GM10847 (cell line): Measurements from ENCODE around the gene TRAF1.

ENCODE experiments used
- POLR2A ChIP-seq: IDR thresholded peaks from 2 replicates; pipeline ENCODE4 v1.6.1; 2011; ENCODE audit not compliant: insufficient read length; ENCODE audit errors: extremely low read depth

TRAF1 gene, protein sequence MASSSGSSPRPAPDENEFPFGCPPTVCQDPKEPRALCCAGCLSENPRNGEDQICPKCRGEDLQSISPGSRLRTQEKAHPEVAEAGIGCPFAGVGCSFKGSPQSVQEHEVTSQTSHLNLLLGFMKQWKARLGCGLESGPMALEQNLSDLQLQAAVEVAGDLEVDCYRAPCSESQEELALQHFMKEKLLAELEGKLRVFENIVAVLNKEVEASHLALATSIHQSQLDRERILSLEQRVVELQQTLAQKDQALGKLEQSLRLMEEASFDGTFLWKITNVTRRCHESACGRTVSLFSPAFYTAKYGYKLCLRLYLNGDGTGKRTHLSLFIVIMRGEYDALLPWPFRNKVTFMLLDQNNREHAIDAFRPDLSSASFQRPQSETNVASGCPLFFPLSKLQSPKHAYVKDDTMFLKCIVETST

DNA sequence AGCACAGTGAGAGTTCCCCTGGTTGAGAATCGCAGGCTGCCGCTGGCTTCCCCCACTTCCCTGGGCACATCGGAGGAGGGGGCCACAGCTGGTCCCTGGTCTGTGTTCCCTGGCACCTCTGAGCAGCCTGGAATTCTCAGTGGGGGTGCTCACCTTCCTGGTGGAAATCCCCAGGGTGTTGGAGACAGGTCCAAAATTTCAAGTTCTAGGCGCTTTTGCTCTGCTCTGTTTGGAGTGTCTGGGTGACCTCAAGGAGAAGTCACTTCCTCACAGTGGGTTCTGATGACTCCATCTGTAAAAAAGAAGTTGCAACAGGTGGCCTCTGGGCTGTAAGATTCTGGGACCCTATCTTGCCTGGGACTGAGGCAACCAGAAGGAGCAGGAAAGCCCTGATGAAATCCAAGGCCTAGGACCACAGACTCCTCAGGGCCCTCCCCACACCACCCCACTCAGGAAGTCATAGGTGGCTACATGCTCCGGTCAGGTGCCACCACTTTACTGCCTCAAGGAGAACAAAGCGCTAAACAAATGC is at the start of gene TRAF1:
Gene TRAF1, minus strand, starts transcription at position 400 of the 532 bp plus-strand sequence. CDS start 721 bp downstream, outside the sequence.
- no peak for TF ChIP-seq POLR2A

DNA sequence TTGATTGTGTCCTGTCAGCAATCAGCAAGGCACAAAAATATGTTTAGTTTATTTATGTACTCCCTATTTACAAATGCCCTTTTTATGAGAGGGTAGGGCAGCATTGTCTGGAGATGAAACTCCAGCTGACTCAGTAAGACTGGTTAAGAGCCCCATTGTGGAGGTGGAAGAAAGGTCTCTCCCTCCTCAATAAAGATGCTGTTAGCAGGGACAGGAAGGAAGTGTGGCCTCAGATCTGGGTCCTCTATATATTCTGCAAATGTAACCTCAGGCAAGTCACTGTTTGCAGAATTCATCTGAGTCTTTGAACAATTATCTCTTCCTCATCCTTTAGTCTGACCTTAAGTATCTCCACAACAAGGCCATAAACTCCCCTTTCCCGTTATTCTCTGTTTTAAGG is 48.3 kb upstream of the TRAF1 start:
- TF ChIP-seq POLR2A, result no peak

DNA sequence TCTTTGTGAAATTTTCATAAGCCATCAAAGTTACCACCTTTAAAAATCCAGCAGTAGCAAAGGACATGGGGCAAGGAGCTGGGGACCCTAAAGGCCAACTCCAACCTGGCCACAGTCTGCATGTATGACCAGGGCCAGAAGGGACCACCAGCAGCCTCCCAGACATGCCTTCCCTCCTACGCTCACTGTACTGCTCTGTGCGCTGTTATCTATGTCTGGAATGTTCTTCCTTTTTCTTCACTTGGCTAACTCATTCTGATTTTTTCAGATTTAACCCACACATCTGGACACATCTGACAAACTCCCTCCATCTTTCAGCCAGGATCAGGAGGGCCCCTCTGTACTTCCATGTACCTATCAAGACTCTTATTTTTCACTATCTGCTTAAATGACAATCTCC is 47.6 kb upstream of the TRAF1 start:
- TF ChIP-seq POLR2A, result no peak

DNA sequence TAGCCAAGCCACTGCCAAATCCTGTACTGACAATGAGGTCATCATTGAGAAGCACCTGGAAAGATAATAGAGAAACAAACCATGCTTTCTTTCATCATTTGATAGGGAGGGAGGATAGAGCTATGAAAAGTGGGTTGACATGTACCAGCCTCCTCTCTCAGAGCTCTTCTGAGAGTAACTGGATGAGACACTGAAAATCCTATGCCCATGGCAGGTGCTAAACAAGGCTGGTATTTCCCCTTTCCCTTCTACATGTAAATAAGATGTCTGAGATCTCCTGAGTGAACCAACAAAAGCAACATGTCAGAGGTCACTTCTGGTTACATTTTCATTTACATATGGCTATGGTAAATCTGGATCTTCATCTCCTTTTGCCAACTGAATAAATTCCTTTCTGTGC is 45.3 kb upstream of the TRAF1 start:
- no peak for TF ChIP-seq POLR2A

DNA sequence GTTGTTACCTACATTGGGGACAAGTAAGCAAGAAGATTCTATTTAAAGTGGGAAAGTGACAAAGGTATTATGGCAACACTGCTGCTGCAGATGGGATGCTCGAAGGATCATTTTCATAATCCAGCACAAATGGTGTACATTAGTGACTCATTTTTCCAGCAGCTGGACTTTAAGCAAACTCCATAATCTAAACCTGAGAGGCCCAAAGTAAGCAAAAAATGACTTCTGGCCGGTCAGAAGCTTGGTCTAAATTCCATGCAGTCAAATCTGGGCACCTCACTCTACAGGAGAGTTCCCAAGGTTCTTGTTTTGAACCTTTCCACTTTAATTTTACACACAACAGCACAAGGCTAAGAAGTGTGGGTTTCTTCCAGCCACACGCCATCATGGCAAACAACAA is 43.6 kb upstream of the TRAF1 start:
- no peak for TF ChIP-seq POLR2A

DNA sequence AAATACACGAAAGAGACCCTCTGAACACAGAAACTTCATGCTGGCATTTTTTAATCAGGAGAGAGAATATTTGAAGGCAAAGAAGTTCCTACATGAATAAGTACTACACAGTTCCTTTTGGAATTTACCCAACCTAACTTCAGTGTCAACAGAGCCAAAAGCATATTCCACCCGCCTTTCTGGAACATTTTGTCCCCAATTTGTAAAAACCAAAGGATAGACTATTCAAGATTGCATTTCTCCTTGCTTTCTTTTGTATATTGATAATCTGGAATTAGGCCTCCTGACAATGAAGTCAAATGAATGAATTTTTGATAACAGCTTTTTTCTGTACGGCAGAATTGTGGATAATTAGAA is 39.4 kb upstream of the TRAF1 start:
- no peak for TF ChIP-seq POLR2A

DNA sequence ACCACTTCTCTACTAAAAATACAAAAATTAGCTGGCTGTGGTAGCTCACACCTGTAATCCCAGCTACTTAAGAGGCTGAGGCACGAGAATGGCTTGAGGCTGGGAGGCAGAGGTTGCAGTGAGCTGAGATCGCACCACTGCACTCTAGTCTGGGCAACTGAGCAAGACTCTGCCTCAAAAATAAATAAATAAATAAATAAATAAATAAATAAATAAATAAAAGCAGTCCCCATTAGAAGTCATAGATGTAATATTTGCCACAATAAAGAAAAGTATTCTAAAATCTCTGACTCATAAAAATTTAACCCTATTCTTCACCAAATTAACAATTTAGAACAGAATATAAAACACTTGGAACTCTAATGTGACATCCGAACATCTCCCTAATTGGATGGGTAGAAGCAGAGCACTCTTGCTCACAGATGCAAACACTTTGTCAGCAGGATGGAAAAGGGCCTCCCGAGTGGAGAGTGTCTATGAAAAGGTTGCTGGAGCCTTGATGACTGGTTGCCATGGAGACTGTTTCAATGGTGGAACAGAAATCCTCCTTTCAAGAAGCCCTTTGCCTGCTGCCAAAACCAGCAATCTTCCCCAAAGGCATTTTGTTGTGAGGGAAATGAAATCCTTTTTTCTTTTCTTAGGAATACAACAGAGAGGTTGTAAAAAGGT is 38.9 kb upstream of the TRAF1 start:
- TF ChIP-seq POLR2A, result no peak

DNA sequence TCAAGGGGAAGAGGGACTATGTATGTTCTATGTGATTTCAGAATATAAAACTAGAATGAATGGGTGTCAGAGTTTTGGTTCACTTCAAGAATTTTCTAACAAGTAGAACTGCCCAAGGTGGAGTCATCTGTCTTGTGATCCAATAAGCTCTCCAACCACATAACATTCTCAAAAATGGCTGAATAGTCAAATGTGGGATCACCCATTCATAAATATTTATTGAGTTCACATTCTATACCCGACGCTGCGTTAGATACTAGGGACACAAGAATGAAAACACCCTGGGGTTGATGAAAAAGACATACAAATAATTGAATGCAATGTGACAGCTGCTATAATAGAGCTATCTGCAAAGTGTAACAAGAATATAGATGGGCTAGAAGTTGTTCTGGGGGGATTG is 35.3 kb upstream of the TRAF1 start:
- no peak for TF ChIP-seq POLR2A

DNA sequence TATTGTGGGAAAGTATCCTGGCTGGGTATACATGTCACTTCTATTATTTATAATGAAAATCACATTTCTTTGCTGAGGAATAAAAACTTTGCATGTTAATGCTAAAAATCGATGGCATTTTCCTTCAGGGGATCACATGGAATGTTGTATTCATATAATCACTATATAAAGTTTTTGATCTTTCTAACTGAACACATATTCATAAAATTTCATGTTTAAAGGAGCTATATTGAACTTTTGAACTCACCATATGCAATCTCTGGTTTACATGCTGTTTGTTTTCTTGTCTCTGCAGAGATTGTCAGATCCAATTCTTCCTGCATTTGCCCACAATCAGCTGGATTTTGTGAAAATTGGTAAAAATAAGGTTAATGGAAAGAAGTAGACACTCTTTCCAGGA is 33.4 kb upstream of the TRAF1 start:
- no peak for TF ChIP-seq POLR2A

DNA sequence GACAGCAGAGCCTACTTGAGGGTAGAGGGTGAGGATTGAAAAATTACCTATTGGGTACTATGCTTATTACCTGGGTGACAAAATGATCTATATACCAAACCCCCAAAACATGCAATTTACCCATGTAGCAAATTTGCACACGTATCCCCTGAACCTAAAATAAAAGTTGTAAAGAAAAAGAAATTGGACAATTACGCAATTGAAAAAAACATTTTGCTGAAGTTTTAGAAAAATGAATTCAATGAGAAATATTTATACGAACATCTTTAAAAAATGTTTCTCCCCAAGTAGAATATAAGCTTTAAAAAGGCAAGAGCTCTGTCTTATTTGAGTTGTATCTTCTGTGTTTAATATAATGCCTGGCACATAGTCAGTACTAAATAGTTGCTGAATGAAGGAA is 30.3 kb upstream of the TRAF1 start:
- TF ChIP-seq POLR2A, result no peak

DNA sequence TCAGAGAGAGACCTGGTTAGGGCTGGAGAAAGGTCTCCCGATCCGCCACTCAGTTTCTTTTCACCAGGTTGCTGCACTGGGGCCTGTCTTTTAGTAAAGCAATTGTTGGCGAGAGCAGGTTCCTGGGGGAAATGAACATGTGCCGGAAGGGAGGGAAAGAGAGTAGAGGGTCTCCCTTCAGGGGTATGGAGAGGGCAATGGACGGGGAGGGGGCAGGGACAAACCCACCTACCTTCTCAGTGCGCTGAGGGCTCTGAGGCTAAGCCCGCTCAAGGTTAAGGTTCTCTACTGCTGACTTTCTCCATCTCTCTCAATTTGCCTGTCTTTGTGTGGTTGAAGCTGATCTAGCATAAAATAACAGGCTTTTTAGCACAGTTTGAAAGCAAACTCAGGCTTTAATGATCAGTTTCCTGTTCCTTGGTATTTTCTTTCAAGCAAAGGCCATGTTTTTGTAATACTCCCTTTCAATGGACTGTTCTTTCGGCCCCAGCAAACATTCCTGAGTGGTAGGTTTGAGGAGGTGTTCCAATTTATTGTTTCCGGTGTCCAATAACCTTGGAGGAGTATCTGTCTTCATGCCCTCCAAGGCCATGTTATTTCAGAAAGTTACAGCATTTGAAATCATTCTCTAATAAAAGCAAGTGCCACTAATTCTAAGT is 25.5 kb upstream of the TRAF1 start:
- no peak for TF ChIP-seq POLR2A

DNA sequence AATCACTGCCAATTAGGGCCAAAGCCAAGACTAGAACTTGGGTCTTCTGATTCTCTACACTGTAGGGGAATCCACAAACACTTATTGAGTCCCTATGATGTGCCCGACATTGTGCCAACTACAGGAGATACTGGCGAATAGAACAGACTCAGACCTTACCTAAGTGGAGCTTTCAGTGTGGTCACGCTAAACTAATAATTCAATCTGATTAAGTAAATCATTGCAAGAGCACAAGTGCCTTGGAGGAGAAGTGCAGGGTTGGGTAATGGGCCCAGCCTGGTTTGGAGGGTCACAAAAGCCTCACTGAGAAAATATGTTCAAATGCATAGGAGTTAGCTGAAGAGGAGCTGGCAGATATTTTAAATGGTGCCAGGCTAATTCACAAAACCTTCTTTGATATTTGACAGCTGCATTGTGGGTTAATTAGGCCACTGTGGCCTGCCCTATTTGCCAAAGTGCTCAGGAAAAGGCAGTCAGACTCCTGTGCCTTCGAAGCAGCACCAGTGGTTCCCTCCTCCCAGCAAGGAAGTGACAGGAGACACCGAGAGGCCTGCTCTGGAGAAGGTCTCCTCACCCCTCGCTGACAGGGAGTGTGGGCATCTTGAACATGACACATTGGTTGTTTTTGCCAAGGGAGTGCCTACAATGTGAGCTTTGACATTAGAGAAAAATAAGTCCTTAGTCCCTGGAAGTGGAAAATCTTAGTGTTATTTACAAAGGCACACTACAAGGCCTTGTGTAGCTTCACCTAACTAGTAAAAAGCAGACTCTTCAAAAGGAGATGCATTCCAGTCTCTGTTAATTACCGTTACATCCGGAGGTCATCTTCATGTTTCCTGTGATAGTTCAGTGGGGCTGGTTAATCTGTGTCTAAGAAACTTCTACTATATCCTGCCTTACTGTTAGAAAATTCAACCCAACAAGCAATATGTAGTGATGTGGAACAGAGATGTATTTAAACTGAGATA is 24.1 kb upstream of the TRAF1 start:
- TF ChIP-seq POLR2A, result no peak

DNA sequence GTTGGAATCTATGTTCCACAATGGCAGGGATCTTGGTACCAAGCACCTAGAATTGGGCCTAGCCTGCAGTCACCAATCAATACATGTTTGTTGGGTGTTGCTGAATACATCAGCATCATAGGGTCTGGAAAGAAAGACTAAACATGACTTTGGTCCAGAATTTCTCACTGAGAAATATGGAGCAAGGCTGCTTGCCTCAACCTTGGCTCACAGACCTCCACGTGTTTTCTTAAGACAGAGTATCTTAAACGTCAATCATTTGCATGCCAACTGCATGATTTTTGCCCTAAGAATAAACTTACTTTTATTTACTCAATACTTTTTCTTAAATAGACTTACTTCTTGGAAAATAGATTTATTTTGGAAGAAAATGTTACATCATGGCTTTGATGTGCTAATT is 22.7 kb upstream of the TRAF1 start:
- TF ChIP-seq POLR2A, result no peak

DNA sequence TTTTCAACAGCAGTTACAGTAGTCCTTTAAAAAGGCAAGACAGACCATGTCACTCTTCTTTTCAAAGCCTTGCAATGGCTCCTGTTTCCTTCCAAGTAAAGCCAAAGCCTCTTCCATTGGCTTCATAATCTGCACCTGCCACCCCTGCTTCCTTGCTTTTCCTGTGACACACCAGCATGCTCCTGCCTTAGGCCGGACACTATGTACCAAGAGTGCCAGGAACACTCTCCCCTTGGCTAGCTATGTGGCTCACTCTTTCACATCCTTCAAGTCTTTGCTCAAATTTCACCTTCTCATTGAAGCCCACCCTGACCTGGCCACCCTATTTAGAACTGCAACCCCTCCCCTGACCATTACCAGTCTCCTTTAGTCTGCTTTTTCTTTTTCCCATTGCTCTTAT is 22.2 kb upstream of the TRAF1 start:
- no peak for TF ChIP-seq POLR2A

DNA sequence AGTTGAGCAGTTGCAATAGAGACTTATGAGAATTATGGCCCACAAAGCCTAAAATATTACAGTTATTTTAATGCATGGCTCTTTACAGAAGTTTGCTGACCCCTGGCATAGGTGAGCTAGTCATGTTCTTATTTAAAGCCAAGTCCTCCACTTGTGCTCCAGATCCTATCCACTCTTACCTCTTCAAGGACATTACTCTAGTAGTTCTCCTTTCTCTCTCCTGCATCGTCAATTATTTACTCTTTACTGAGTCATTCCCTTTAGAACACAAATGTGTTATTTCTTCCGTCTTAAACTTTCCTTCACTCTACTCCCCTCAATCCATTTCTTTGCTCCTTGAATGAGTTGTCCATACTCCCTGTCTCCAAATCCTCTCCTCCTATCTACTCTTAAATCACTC is 20.6 kb upstream of the TRAF1 start:
- no peak for TF ChIP-seq POLR2A
